ENCODE measurements around the gene ERICH4.
"Not testable (repeated sequence)": the region's sequence is repeated elsewhere in the genome, so short reads cannot be mapped to it uniquely, and the experiment has no call there.

Gene ERICH4

DNA sequence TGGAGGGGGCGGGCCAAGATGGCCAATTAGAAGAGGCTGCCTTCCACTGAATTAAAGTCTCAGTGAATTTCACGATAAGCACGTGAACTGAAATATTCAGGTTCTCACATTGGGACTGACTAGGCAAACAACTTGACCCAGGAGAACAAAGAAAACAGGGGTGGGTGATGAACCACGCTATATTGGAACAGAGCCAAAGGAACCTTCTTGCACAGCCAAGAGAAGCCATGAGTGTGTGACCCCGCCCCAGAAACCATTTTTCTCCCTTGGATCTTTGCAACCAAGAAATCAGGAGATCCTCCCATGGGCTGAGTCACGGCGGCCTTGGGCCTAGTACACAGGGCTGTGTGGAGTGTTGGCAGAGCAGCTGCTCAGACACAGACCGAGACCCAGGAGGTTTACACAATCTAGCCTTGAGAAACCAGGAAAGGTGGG, 36.8 kb downstream of the ERICH4 start:
- DNase-seq = no peak

GRCh38 chr19:41480336-41480735, 37.4 kb downstream of the ERICH4 start:
- no peak for DNase-seq

DNA sequence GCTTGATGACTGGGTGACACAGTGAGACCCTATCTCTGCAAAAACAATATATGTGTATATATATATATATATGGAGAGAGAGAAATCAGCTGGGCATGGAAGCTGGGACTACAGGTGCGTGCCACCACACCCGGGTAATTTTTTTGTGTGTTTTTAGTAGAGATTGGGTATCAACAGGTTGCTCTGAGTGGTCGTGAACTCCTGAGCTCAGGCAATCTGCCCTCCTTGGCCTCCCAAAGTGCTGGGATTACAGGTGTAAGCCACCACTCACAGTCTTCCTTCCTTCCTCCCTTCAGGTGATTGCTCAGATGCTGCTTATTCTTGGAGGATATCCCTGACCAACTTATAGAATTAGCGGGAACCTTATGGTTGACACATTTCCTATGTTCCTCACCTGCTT, 41.9 kb downstream of the ERICH4 start:
- DNase-seq = no peak

DNA sequence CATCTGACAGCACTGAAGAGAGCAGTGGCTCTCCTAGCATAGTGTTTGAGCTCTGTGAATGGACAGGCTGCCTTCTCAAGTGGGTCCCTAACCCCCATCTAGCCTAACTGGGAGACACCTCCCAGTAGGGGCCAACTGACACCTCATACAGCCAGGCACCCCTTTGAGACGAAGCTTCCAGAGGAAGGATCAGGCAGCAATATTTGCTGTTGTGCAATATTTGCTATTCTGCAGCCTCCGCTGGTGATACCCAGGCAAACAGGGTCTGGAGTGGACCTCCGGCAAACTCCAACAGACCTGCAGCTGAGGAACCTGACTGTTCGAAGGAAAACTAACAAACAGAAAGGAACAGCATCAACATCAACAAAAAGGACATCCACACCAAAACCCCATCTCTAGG, 44.0 kb downstream of the ERICH4 start:
- not testable (repeated sequence) for DNase-seq

- no peak for DNase-seq
These were observed 49.9 kb downstream of the ERICH4 start for GRCh38 chr19:41492843-41493242.

All from suppressor macrophage treated with lipopolysaccharide for 4 hours (primary cell).